GM12878 (cell line): ENCODE results near the gene CREB5. TPM values are rescaled to one million over a fixed set of nuclear protein-coding genes. Genes with fewer than 3 reads are reported as not detected.

Experiments
- BRCA1 ChIP-seq: IDR thresholded peaks from 2 replicates; pipeline ENCODE4 v1.6.1; 2011; ENCODE audit warnings: low read depth, low read length, improper control_type of control experiment
- MEF2B ChIP-seq: fragments of 450-650 bp; IDR thresholded peaks from 2 replicates; pipeline ENCODE4 v1.6.1; 2018; ENCODE audit warnings: mild to moderate bottlenecking, moderate library complexity; ENCODE audit not compliant: partially characterized antibody, poor library complexity, severe bottlenecking
- NR2C2 ChIP-seq: IDR thresholded peaks from 2 replicates; pipeline ENCODE4 v1.6.1; 2011; ENCODE audit warnings: borderline replicate concordance, low read depth; ENCODE audit not compliant: control insufficient read depth, insufficient read length
- POLR2AphosphoS2 ChIP-seq: IDR thresholded peaks from 2 replicates; pipeline ENCODE4 v1.6.1; 2011; ENCODE audit warnings: low read depth, mild to moderate bottlenecking, low read length, improper control_type of control experiment, moderate library complexity
- ZNF217 ChIP-seq: fragments of 450-650 bp; IDR thresholded peaks from 2 replicates; pipeline ENCODE4 v1.6.1; 2017; ENCODE audit warnings: antibody characterized with exemption, mild to moderate bottlenecking
- polyA plus RNA-seq, 11 experiments: library from polyadenylated mRNA; depleted of rRNA in 4 of 11; unstranded in 6 of 11; stranded (reverse) in 5 of 11; fragments of >200 nt; fragmentation: Nextera tagmentation in 4 of 11; fragmentation: Illumina TruSeq in 1 of 11; extraction: Ambion mirVana in 4 of 11; extraction: Trizol in 1 of 11; gene quantifications; 1 replicate in 1 of 11; 2 replicates in 10 of 11; pipeline versions ENCODE4 v1.2.1 to v1.2.3, GENCODE V29; 2011 to 2016; ENCODE audit warnings: inconsistent platforms in 2 of 11, missing spikeins in 2 of 11, low read depth in 1 of 11
- total RNA-seq, 4 experiments: library from RNA; depleted of rRNA in 3 of 4; stranded (reverse); fragments of >200 nt in 3 of 4; fragmentation: Illumina TruSeq in 1 of 4; extraction: Trizol in 1 of 4; gene quantifications; 2 replicates each; pipeline versions ENCODE4 v1.2.1 to v1.2.3, GENCODE V29; 2013 to 2021
- TF ChIP-seq, protein P1 (sequence below): fragments of 150-350 bp; IDR thresholded peaks from 2 replicates; pipeline ENCODE4 v1.6.1; 2016; ENCODE audit warnings: low read depth, low read length
- TF ChIP-seq, protein P2 (sequence below): fragments of 450-650 bp; IDR thresholded peaks from 2 replicates; pipeline ENCODE4 v1.6.1; 2017; ENCODE audit warnings: mild to moderate bottlenecking
- TF ChIP-seq, protein P3 (sequence below): IDR thresholded peaks from 2 replicates; pipeline ENCODE4 v1.6.1; 2011; ENCODE audit warnings: low read depth, mild to moderate bottlenecking, low read length, moderate library complexity, borderline replicate concordance; ENCODE audit errors: extremely low read depth
- TF ChIP-seq, protein P4 (sequence below): IDR thresholded peaks from 2 replicates; pipeline ENCODE4 v1.6.1; 2011; ENCODE audit warnings: borderline replicate concordance, low read depth, mild to moderate bottlenecking, moderate library complexity, mixed read lengths, low read length; ENCODE audit not compliant: insufficient read depth; ENCODE audit errors: extremely low read length
- TF ChIP-seq, protein P5 (sequence below): IDR thresholded peaks from 2 replicates; pipeline ENCODE4 v1.6.1; 2012; ENCODE audit warnings: improper control_type of control experiment, low read depth, low read length; ENCODE audit not compliant: insufficient replicate concordance
- TF ChIP-seq, protein P6 (sequence below): IDR thresholded peaks from 2 replicates; pipeline ENCODE4 v1.6.1; 2012; ENCODE audit warnings: mild to moderate bottlenecking, low read depth, low read length

The CREB5 gene
- total and polyA plus RNA-seq, 10 of the 15 experiments (the other 5 are each of a cell fraction or from before 2014, with no cell fraction given): 12.9 to 74.1 (median 53.0) TPM

DNA sequence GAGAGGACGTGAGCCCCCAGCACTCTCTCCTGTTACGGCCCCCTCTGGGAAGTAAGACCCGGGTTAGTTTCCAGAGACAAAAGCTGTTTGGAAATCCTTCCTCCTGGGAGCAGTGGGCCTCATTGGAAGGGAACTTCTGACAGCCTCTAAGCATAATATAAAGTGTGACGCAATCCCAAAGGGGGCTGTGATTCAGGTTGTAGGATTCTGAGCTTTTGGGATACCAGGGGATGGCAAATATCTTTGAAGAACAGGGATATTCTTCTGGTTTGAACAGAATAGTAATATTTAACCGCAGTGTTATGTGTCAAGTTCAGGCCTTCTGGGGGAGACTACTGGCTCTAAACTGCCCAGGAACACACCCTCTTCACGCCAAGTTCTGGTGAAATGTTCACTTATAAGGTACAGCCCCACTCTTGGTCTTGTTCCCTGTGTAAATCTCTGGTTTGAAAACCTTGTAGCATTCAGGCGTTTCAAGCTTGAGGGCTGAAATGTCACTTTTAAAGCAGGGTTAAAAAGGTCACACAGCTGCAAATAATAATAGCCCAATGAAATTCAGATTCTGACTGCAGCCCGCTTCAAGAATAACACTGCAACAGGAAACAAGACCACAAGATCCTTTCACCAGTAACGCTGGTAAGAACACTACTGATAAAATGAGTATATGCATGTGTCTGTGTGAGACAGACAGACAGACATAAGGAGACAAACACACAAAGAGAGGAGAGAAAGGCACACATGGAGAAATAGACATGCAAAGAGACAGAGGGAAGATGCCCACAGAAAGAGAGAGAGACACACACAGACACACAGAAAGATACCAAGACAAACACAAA is 69.0 kb downstream of the CREB5 start (continued):
- TF ChIP-seq, protein P1, sequence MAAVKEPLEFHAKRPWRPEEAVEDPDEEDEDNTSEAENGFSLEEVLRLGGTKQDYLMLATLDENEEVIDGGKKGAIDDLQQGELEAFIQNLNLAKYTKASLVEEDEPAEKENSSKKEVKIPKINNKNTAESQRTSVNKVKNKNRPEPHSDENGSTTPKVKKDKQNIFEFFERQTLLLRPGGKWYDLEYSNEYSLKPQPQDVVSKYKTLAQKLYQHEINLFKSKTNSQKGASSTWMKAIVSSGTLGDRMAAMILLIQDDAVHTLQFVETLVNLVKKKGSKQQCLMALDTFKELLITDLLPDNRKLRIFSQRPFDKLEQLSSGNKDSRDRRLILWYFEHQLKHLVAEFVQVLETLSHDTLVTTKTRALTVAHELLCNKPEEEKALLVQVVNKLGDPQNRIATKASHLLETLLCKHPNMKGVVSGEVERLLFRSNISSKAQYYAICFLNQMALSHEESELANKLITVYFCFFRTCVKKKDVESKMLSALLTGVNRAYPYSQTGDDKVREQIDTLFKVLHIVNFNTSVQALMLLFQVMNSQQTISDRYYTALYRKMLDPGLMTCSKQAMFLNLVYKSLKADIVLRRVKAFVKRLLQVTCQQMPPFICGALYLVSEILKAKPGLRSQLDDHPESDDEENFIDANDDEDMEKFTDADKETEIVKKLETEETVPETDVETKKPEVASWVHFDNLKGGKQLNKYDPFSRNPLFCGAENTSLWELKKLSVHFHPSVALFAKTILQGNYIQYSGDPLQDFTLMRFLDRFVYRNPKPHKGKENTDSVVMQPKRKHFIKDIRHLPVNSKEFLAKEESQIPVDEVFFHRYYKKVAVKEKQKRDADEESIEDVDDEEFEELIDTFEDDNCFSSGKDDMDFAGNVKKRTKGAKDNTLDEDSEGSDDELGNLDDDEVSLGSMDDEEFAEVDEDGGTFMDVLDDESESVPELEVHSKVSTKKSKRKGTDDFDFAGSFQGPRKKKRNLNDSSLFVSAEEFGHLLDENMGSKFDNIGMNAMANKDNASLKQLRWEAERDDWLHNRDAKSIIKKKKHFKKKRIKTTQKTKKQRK: no peak
- TF ChIP-seq, protein P2, sequence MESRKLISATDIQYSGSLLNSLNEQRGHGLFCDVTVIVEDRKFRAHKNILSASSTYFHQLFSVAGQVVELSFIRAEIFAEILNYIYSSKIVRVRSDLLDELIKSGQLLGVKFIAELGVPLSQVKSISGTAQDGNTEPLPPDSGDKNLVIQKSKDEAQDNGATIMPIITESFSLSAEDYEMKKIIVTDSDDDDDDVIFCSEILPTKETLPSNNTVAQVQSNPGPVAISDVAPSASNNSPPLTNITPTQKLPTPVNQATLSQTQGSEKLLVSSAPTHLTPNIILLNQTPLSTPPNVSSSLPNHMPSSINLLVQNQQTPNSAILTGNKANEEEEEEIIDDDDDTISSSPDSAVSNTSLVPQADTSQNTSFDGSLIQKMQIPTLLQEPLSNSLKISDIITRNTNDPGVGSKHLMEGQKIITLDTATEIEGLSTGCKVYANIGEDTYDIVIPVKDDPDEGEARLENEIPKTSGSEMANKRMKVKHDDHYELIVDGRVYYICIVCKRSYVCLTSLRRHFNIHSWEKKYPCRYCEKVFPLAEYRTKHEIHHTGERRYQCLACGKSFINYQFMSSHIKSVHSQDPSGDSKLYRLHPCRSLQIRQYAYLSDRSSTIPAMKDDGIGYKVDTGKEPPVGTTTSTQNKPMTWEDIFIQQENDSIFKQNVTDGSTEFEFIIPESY: no peak
- TF ChIP-seq, protein P3, sequence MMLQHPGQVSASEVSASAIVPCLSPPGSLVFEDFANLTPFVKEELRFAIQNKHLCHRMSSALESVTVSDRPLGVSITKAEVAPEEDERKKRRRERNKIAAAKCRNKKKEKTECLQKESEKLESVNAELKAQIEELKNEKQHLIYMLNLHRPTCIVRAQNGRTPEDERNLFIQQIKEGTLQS: no peak
- TF ChIP-seq NR2C2 (no peak), BRCA1 (no peak), ZNF217 (peak; percentile 47; the same call in 1 of the 2 replicates), MEF2B (peak; percentile 89), POLR2AphosphoS2 (no peak)
- TF ChIP-seq, protein P4, sequence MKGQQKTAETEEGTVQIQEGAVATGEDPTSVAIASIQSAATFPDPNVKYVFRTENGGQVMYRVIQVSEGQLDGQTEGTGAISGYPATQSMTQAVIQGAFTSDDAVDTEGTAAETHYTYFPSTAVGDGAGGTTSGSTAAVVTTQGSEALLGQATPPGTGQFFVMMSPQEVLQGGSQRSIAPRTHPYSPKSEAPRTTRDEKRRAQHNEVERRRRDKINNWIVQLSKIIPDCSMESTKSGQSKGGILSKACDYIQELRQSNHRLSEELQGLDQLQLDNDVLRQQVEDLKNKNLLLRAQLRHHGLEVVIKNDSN: no peak
- TF ChIP-seq, protein P5, sequence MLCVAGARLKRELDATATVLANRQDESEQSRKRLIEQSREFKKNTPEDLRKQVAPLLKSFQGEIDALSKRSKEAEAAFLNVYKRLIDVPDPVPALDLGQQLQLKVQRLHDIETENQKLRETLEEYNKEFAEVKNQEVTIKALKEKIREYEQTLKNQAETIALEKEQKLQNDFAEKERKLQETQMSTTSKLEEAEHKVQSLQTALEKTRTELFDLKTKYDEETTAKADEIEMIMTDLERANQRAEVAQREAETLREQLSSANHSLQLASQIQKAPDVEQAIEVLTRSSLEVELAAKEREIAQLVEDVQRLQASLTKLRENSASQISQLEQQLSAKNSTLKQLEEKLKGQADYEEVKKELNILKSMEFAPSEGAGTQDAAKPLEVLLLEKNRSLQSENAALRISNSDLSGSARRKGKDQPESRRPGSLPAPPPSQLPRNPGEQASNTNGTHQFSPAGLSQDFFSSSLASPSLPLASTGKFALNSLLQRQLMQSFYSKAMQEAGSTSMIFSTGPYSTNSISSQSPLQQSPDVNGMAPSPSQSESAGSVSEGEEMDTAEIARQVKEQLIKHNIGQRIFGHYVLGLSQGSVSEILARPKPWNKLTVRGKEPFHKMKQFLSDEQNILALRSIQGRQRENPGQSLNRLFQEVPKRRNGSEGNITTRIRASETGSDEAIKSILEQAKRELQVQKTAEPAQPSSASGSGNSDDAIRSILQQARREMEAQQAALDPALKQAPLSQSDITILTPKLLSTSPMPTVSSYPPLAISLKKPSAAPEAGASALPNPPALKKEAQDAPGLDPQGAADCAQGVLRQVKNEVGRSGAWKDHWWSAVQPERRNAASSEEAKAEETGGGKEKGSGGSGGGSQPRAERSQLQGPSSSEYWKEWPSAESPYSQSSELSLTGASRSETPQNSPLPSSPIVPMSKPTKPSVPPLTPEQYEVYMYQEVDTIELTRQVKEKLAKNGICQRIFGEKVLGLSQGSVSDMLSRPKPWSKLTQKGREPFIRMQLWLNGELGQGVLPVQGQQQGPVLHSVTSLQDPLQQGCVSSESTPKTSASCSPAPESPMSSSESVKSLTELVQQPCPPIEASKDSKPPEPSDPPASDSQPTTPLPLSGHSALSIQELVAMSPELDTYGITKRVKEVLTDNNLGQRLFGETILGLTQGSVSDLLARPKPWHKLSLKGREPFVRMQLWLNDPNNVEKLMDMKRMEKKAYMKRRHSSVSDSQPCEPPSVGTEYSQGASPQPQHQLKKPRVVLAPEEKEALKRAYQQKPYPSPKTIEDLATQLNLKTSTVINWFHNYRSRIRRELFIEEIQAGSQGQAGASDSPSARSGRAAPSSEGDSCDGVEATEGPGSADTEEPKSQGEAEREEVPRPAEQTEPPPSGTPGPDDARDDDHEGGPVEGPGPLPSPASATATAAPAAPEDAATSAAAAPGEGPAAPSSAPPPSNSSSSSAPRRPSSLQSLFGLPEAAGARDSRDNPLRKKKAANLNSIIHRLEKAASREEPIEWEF: peak; percentile 38
- TF ChIP-seq, protein P6, sequence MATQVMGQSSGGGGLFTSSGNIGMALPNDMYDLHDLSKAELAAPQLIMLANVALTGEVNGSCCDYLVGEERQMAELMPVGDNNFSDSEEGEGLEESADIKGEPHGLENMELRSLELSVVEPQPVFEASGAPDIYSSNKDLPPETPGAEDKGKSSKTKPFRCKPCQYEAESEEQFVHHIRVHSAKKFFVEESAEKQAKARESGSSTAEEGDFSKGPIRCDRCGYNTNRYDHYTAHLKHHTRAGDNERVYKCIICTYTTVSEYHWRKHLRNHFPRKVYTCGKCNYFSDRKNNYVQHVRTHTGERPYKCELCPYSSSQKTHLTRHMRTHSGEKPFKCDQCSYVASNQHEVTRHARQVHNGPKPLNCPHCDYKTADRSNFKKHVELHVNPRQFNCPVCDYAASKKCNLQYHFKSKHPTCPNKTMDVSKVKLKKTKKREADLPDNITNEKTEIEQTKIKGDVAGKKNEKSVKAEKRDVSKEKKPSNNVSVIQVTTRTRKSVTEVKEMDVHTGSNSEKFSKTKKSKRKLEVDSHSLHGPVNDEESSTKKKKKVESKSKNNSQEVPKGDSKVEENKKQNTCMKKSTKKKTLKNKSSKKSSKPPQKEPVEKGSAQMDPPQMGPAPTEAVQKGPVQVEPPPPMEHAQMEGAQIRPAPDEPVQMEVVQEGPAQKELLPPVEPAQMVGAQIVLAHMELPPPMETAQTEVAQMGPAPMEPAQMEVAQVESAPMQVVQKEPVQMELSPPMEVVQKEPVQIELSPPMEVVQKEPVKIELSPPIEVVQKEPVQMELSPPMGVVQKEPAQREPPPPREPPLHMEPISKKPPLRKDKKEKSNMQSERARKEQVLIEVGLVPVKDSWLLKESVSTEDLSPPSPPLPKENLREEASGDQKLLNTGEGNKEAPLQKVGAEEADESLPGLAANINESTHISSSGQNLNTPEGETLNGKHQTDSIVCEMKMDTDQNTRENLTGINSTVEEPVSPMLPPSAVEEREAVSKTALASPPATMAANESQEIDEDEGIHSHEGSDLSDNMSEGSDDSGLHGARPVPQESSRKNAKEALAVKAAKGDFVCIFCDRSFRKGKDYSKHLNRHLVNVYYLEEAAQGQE: no peak; the same call in 1 of the 2 replicates
